Prostate gland (tissue), 2 donors: ENCODE data around the gene ARID4B.

ENCODE experiments used
- CTCF ChIP-seq, 4 experiments: fragments of 200-600 bp in 2 of 4; fragments of 450-650 bp in 2 of 4; sonication (generic) in 2 of 4; IDR thresholded peaks; 1 replicate in 3 of 4; 2 replicates in 1 of 4; pipeline ENCODE4 v1.5.1; 2016 to 2019; ENCODE audit warnings: antibody characterized with exemption in 4 of 4, mild to moderate bottlenecking in 2 of 4, moderate library complexity in 2 of 4
- POLR2A ChIP-seq: fragments of 450-650 bp; IDR thresholded peaks from one replicate; pipeline ENCODE4 v1.6.1; 2016; ENCODE audit warnings: antibody characterized with exemption, mild to moderate bottlenecking

GRCh38 chr1:235246022-235246948, 81.7 kb downstream of the ARID4B start:
- no peak for TF ChIP-seq POLR2A
- TF ChIP-seq CTCF (IDR thresholded peaks at IDR 0.05): no peak
